ENCODE data around the gene ALDH3A2. TPM values are rescaled to one million over a fixed set of nuclear protein-coding genes. Genes with fewer than 3 reads are reported as not detected.

ALDH3A2 gene
- 62.5 and 81.8 TPM in 2 replicates for total RNA-seq (2014; rRNA removed; shearing (Covaris generic))

GRCh38 chr17:19648475-19649273 lies at the start of gene ALDH3A2:
Gene ALDH3A2, plus strand, starts transcription at chr17:19648751. Its CDS starts 221 bp downstream, at chr17:19648972.
- DNase-seq (ENCODE audit: low read depth), result peak; percentile 93

- no peak for DNase-seq (ENCODE audit: low read depth)
These were observed 38.2 kb upstream of the ALDH3A2 start for GRCh38 chr17:19610311-19610710.

- DNase-seq (ENCODE audit: low read depth), result no peak
These were observed 37.7 kb upstream of the ALDH3A2 start for GRCh38 chr17:19610879-19611278.

DNA sequence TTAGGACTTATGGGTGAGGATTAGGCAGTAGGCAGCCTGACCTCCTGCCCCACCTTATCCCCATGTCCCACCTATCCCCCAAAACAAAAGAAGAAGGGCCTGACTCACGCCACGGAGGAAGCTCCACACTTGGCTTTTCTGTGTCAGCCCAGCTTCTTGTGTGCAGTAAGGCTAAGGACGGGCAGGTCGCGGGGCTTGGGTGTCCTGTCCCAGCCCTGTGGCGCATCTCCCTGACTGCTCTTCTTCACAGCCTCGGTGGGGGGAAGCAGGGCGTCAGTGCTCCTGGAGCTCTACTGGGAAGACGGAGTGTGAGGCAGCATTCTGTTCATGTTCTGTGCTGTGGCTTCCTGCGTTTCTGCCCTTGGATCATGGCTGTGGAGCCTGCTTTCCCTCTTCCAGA lies 34.6 kb upstream of the ALDH3A2 start:
- DNase-seq (ENCODE audit: low read depth), result no peak

- no peak for DNase-seq (ENCODE audit: low read depth)
These were observed 33.7 kb upstream of the ALDH3A2 start for GRCh38 chr17:19614900-19615299.

DNA sequence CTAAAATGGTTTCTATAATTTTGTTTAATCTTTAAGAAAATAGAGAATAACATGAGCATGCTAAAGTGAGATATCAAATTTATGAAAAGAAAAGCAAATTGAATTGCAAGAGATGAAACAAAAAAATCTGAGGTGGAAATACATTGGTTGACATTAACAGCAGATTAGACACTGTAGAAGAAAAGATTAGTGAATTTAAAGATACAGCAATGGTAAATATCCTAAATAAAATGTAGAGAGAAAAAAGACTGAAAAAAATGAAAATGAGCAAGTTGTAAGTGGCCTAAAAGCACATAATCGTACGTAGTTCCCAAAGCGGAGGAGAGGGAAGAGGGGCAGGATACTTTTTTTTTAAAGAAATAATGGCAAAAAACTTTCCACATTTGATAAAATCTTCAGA lies 30.5 kb upstream of the ALDH3A2 start:
- DNase-seq (ENCODE audit: low read depth), result no peak

GRCh38 chr17:19619705-19620325 lies 28.7 kb upstream of the ALDH3A2 start:
- no peak for DNase-seq (ENCODE audit: low read depth)

DNA sequence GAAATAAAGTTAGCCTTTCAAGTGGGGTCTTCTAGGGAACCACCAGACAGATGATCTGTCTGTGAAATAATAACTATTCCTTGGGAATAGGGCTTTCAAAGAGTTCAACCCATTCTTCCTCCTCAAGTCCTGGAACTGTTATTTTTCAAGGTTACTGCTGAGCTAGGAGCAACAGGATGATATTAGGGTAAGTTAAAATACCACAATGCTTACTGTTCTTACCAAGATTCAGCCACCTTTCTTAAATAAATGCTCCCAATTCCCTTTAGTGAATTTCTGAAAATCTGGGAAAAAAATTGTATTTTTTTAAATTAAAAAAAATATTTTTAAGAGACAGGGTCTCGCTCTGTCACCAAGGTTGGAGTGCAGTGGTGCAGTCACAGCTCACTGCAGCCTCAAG lies 26.9 kb upstream of the ALDH3A2 start:
- no peak for DNase-seq (ENCODE audit: low read depth)

- DNase-seq (ENCODE audit: low read depth), result no peak
These were observed 22.5 kb upstream of the ALDH3A2 start for GRCh38 chr17:19626079-19626478.

GRCh38 chr17:19629449-19629848 lies 19.1 kb upstream of the ALDH3A2 start:
- DNase-seq (ENCODE audit: low read depth), result no peak

DNA sequence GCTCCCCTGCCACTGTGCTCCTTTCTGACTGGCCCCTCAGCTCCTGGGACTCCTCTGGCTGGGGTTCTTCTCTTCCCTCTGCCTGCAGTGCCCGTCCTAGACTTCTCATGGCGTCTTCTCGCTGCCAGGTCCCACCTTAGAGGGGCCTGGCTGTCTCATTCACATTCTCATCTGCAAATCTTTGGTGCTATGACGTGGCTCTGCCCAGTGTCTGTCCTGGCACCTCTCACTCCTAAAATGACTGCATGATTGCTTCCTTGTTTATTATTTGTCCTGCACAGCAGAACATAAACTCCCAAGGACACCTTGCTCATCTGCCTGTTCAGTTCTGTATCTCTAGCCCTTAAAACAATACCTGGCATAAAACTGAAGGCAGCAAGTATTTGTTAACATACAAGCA lies 18.5 kb upstream of the ALDH3A2 start:
- no peak for DNase-seq (ENCODE audit: low read depth)

GRCh38 chr17:19630661-19631060 lies 17.9 kb upstream of the ALDH3A2 start:
- DNase-seq (ENCODE audit: low read depth), result peak; percentile 18

DNA sequence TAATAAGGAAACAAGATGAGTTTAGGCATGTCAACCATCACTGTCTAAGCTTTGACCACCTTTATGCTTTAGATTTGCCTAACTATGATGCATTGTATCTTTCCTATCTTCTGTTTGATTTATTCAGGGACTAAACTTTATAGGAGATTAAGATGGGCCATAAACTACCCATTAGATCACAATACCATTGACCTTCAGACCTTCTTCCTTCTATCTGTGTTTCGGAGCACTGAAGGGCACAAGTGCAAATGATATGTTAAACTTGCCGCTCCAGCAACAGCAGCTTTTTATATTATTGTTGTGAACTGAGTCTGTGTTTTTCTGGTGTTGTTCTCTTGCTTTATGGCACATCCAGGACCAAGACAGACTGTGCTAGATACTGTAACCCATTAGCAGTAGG lies 16.6 kb upstream of the ALDH3A2 start:
- no peak for DNase-seq (ENCODE audit: low read depth)

- no peak for DNase-seq (ENCODE audit: low read depth)
These were observed 6.7 kb upstream of the ALDH3A2 start for GRCh38 chr17:19641687-19642372.

DNA sequence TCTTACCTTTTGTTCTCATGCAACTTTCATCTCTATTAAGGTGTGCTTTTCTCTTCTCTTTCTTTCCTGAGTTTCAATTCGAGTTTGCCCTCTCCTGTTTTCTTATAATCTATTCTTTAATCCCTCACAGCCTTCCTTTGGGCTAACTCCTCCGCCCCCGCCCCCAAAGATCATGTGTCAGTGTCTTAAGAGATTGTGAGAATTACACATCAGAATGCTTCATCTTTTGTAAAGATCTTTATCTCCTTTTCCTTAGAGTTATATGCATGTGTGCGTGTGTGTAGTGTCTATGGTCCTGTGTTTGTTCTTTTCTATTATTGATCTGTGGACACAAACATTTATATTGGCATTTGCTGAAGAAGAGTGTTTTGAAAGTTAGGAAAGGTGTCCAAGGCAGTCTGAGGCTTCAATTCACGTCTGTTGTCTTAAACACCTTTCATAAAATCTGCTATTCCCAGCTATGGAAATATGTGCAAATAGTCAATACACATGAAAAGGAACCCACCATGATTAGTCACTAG lies 6.1 kb upstream of the ALDH3A2 start:
- no peak for DNase-seq (ENCODE audit: low read depth)

DNA sequence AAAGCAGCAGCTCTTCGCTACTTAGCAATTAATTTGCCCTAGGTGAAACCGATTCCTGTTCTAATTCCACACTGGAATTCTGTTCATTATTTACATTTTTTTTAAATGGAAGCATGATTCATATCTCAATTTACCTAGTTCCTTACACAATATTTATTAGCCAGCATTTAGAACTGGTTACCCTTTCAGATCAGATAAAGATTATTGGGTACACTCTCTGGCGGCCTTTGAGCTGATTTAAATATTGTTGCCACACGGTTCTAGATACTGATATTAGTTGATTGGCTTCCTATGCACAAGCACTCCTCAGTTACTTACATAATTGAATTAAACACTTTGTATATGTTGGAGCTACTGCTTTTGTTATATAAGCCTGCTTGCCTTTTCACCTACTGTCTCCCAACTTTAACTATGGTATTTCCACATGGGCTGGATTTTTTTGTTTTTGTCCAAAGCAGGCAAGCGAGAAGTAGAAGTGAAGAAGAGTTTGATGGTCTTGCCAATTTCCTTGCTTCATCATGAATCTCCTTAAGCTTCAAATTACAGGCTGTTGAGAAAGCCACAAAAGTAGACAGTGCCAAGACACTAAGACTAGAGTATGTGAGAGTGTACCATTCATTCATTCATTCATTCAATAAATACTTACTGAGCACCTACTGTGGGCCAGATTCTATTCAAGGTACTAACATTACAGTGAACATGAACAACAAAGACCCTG lies 3.9 kb upstream of the ALDH3A2 start:
- DNase-seq (ENCODE audit: low read depth), result no peak

DNA sequence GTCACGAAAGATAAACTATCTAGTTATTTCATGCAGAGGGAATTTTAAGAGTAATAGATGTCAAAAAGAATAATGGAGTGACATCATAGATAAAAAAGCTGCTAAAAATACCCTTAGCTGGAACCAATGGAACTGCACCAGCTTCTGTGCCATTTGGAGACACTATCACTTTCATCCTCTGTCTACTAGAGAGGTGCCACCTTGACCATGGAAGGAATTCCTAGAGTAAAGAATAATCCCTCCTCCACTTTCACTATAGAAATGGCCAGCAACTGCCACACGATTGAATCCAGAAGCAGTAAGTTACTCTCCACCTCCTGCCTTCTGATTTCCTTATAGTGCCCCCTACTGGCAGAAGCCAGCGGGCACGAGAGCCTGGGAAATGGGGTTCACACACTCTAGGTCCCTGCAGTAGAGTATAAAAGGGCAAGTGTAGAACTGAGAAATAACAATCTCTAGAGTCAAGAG lies 2.8 kb upstream of the ALDH3A2 start:
- DNase-seq (ENCODE audit: low read depth), result peak; percentile 19

- DNase-seq (ENCODE audit: low read depth), result peak; percentile 77
These were observed 1.5 kb upstream of the ALDH3A2 start for GRCh38 chr17:19646788-19647696.

GRCh38 chr17:19647697-19648474 lies 665 bp upstream of the ALDH3A2 start:
- DNase-seq (ENCODE audit: low read depth), result peak; percentile 80

GRCh38 chr17:19649274-19649541 lies 657 bp downstream of the ALDH3A2 start:
- DNase-seq (ENCODE audit: low read depth), result no peak

All from M059J (cell line).